SJCRH30 (cell line): Measurements from ENCODE around the gene KY. TPM values are rescaled to one million over a fixed set of nuclear protein-coding genes. Genes with fewer than 3 reads are reported as not detected.
A peak's percentile ranks its signal among the peaks of the same experiment; 100 is the strongest.
"Not testable (repeated sequence)": the region's sequence is repeated elsewhere in the genome, so short reads cannot be mapped to it uniquely, and the experiment has no call there.

Experiments
- DNase-seq, 2 experiments: peaks; one replicate each; pipeline ENCODE4 v3.0.0-alpha.2; 2015 to 2020
- H3K27ac ChIP-seq: fragments of 250-450 bp; sonication (Bioruptor Pico); 2 replicates; pipeline ENCODE4 v1.5.1; 2020; ENCODE audit warnings: mild to moderate bottlenecking, moderate library complexity
- H3K27me3 ChIP-seq: fragments of 250-450 bp; sonication (Bioruptor Pico); 2 replicates; pipeline ENCODE4 v1.5.1; 2020; ENCODE audit warnings: mild to moderate bottlenecking, moderate library complexity
- H3K36me3 ChIP-seq: fragments of 250-450 bp; sonication (Bioruptor Pico); 2 replicates; pipeline ENCODE4 v1.5.1; 2020; ENCODE audit warnings: mild to moderate bottlenecking, moderate library complexity
- H3K4me1 ChIP-seq: fragments of 250-450 bp; sonication (Bioruptor Pico); 2 replicates; pipeline ENCODE4 v1.5.1; 2020; ENCODE audit warnings: mild to moderate bottlenecking, moderate library complexity
- H3K4me3 ChIP-seq: fragments of 250-450 bp; sonication (Bioruptor Pico); 2 replicates; pipeline ENCODE4 v1.5.1; 2020; ENCODE audit warnings: mild to moderate bottlenecking, moderate library complexity
- H3K9me3 ChIP-seq: fragments of 250-450 bp; sonication (Bioruptor Pico); replicated peaks from 2 replicates; pipeline ENCODE4 v1.5.1; 2020; ENCODE audit warnings: mild to moderate bottlenecking, moderate library complexity
- total RNA-seq: library from RNA; depleted of rRNA; stranded (reverse); fragments of >200 nt; shearing (Covaris generic); gene quantifications from 2 replicates; pipeline ENCODE4 v1.2.3, GENCODE V29; 2014

Gene KY
- total RNA-seq, 1 experiment from 2014 or later = not detected

- Histone ChIP-seq H3K27ac (no peak overlapping the region), H3K4me3 (peak overlapping the region; percentile 21; the same call in 1 of the 2 replicates), H3K4me1 (no peaks in the 10 kb centered on the region; the same call in 1 of the 2 replicates), H3K27me3 (0 out of 2 replicates have a peak, but pooled peaks cover 5% of the 10 kb centered on the region), H3K36me3 (no peaks in the 10 kb centered on the region), H3K9me3 (no peaks in the 10 kb centered on the region)
- peak; percentile 61 to 79 for DNase-seq
Measured at GRCh38 chr3:134600685-134601463, 49.9 kb downstream of the KY start.

GRCh38 chr3:134600206-134600605 lies 50.6 kb downstream of the KY start:
- H3K4me1 ChIP-seq = no peaks in the 10 kb centered on the region; the same call in 1 of the 2 replicates
- H3K4me3 ChIP-seq = no peak overlapping the region
- H3K27me3 ChIP-seq = 0 out of 2 replicates have a peak, but pooled peaks cover 5% of the 10 kb centered on the region
- no peaks in the 10 kb centered on the region for H3K9me3 ChIP-seq
- H3K36me3 ChIP-seq = no peaks in the 10 kb centered on the region
- no peak for DNase-seq
- no peak overlapping the region for H3K27ac ChIP-seq

GRCh38 chr3:134598763-134599545 lies 51.9 kb downstream of the KY start:
- H3K9me3 ChIP-seq = no peaks in the 10 kb centered on the region
- DNase-seq = no peak
- H3K36me3 ChIP-seq = no peaks in the 10 kb centered on the region
- no peak overlapping the region for H3K4me3 ChIP-seq
- 0 out of 2 replicates have a peak, but pooled peaks cover 5% of the 10 kb centered on the region for H3K27me3 ChIP-seq
- H3K4me1 ChIP-seq = no peaks in the 10 kb centered on the region; the same call in 1 of the 2 replicates
- no peak overlapping the region for H3K27ac ChIP-seq

GRCh38 chr3:134597390-134597970 lies 53.3 kb downstream of the KY start:
- Histone ChIP-seq H3K27ac (no peak overlapping the region), H3K4me3 (no peak overlapping the region), H3K36me3 (no peaks in the 10 kb centered on the region), H3K27me3 (0 out of 2 replicates have a peak, but pooled peaks cover 5% of the 10 kb centered on the region), H3K9me3 (no peaks in the 10 kb centered on the region), H3K4me1 (no peaks in the 10 kb centered on the region; the same call in 1 of the 2 replicates)
- no peak for DNase-seq

GRCh38 chr3:134594986-134595385 lies 55.8 kb downstream of the KY start:
- H3K27ac ChIP-seq, H3K9me3 ChIP-seq, H3K27me3 ChIP-seq, H3K4me3 ChIP-seq, DNase-seq, H3K4me1 ChIP-seq, H3K36me3 ChIP-seq: not testable (repeated sequence)

- Histone ChIP-seq H3K4me3 (no peak overlapping the region), H3K27ac (no peak overlapping the region), H3K9me3 (no peaks in the 10 kb centered on the region), H3K4me1 (no peaks in the 10 kb centered on the region), H3K27me3 (0 out of 2 replicates have a peak, but pooled peaks cover 5% of the 10 kb centered on the region), H3K36me3 (no peaks in the 10 kb centered on the region)
- DNase-seq = no peak
Measured at GRCh38 chr3:134594331-134594741, 56.5 kb downstream of the KY start.

GRCh38 chr3:134592806-134593205 lies 58.0 kb downstream of the KY start:
- no peaks in the 10 kb centered on the region for H3K36me3 ChIP-seq
- H3K4me3 ChIP-seq = no peak overlapping the region
- H3K27me3 ChIP-seq = no peaks in the 10 kb centered on the region
- DNase-seq = no peak
- H3K27ac ChIP-seq = no peak overlapping the region
- H3K9me3 ChIP-seq = no peaks in the 10 kb centered on the region
- H3K4me1 ChIP-seq = no peaks in the 10 kb centered on the region

- Histone ChIP-seq H3K27me3 (no peaks in the 10 kb centered on the region), H3K9me3 (no peaks in the 10 kb centered on the region), H3K4me3 (no peak overlapping the region), H3K27ac (no peak overlapping the region), H3K36me3 (no peaks in the 10 kb centered on the region), H3K4me1 (no peaks in the 10 kb centered on the region)
- DNase-seq = no peak
Measured at GRCh38 chr3:134590766-134591165, 60.1 kb downstream of the KY start.

GRCh38 chr3:134579141-134579665 lies 71.6 kb downstream of the KY start:
- Histone ChIP-seq H3K27me3 (no peaks in the 10 kb centered on the region), H3K27ac (no peak overlapping the region), H3K4me3 (no peak overlapping the region), H3K4me1 (no peaks in the 10 kb centered on the region), H3K36me3 (no peaks in the 10 kb centered on the region), H3K9me3 (no peaks in the 10 kb centered on the region)
- DNase-seq = no peak

GRCh38 chr3:134576831-134577230 lies 74.0 kb downstream of the KY start:
- H3K27ac ChIP-seq = no peak overlapping the region
- H3K27me3 ChIP-seq = no peaks in the 10 kb centered on the region
- no peaks in the 10 kb centered on the region for H3K4me1 ChIP-seq
- H3K9me3 ChIP-seq = no peaks in the 10 kb centered on the region
- H3K4me3 ChIP-seq = no peak overlapping the region
- no peak for DNase-seq
- H3K36me3 ChIP-seq = no peaks in the 10 kb centered on the region

GRCh38 chr3:134576426-134576825 lies 74.4 kb downstream of the KY start:
- Histone ChIP-seq H3K27me3 (no peaks in the 10 kb centered on the region), H3K9me3 (no peaks in the 10 kb centered on the region), H3K27ac (no peak overlapping the region), H3K4me1 (no peaks in the 10 kb centered on the region), H3K36me3 (no peaks in the 10 kb centered on the region), H3K4me3 (no peak overlapping the region)
- DNase-seq = no peak

- H3K4me1 ChIP-seq, DNase-seq, H3K9me3 ChIP-seq, H3K4me3 ChIP-seq, H3K27me3 ChIP-seq, H3K27ac ChIP-seq, H3K36me3 ChIP-seq: not testable (repeated sequence)
Measured at GRCh38 chr3:134569899-134570298, 80.9 kb downstream of the KY start.

- Histone ChIP-seq H3K4me3 (no peak overlapping the region), H3K27me3 (no peaks in the 10 kb centered on the region)
Measured at GRCh38 chr3:134568790-134569189, 82.0 kb downstream of the KY start.

GRCh38 chr3:134567605-134568004 lies 83.2 kb downstream of the KY start:
- Histone ChIP-seq H3K4me1 (no peaks in the 10 kb centered on the region), H3K27me3 (no peaks in the 10 kb centered on the region), H3K27ac (no peak overlapping the region), H3K9me3 (no peaks in the 10 kb centered on the region), H3K4me3 (no peak overlapping the region), H3K36me3 (peaks cover 2% of the 10 kb centered on the region; the same call in 1 of the 2 replicates)
- no peak for DNase-seq

More at GRCh38 chr3:134568790-134569189, 82.0 kb downstream of the KY start:
- Histone ChIP-seq H3K4me1 (no peaks in the 10 kb centered on the region), H3K36me3 (no peaks in the 10 kb centered on the region), H3K27ac (no peak overlapping the region), H3K9me3 (no peaks in the 10 kb centered on the region)
- DNase-seq = no peak

- H3K4me1 ChIP-seq = no peaks in the 10 kb centered on the region
- no peak overlapping the region for H3K27ac ChIP-seq
- peaks cover 2% of the 10 kb centered on the region; the same call in 1 of the 2 replicates for H3K36me3 ChIP-seq
- H3K9me3 ChIP-seq = no peaks in the 10 kb centered on the region
- H3K4me3 ChIP-seq = no peak overlapping the region
- no peaks in the 10 kb centered on the region for H3K27me3 ChIP-seq
- no peak for DNase-seq
Measured at GRCh38 chr3:134564991-134565390, 85.8 kb downstream of the KY start.
